ENCODE measurements around the gene TBXAS1. TPM values are rescaled to one million over a fixed set of nuclear protein-coding genes. Genes with fewer than 3 reads are reported as not detected.

Gene TBXAS1
- total RNA-seq, 1 experiment from 2014 or later, result 2.3 TPM

DNA sequence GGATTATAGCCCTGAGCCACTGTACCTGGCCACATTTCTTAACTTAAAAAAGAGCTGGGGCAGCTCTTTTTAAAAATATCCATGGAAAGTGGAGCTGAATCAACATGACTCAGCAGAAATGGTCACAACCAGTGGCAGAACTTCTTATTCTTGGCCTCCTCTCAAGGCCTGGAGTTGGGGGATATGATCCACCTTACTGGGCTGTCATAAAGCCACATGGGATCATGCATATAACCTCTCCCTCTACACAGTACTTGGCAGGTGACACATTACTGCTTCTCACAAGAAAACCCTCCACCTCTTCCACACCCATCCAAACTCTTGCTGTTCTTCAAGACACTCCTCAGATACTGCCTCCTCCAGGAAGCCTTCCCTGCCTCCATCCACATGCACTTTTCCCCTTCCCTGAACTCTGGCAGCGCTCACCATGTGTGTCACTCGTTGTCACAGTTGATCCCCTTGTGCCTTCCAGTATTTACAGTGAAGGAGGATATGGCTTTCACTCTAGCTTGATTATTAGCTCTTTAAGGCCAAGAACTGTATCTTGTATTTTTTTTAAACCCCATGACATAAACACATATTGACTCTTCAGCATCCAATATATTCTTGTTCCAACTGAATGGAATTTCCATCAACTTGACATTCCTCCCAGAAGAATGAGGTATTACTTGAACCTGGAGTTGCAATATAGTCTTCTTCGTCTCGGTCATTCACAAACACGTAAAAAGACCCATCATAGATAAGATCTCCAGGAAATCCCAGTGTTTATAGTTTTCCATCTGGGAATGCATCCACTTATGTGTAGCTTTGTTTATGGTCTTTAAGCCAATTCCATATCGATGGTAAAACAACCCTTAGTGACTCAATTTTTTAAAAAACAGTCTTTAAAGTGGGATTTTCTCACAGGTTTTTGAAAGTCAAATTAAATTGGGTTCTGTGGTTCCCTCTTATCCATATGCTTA is 85.5 kb downstream of the TBXAS1 start:
- Mint-ChIP-seq H3K27ac (no peak overlapping the region), H3K4me3 (no peak overlapping the region), H3K4me1 (no peaks in the 10 kb centered on the region), H3K27me3 (ENCODE audit: low read depth) (no peaks in the 10 kb centered on the region), H3K36me3 (no peaks in the 10 kb centered on the region), H3K9me3 (no peaks in the 10 kb centered on the region)
- ChIA-PET CTCF (interaction anchor here (0.7 to 1.1 kb wide), 2 partner anchors 67 to 88 kb away, joined by 3 read pairs; no protein-coding TSS in a partner anchor), POLR2A (no interaction called here)
- DNase-seq (ENCODE audit: low spot score) (no peak), ATAC-seq (no peak)
- TF ChIP-seq SMAD3 (CRISPR knock-in tag; IDR thresholded peaks at IDR 0.05; ENCODE audit: borderline replicate concordance) (no peak), KAT7 (CRISPR knock-in tag; IDR thresholded peaks at IDR 0.05; ENCODE audit: borderline replicate concordance) (no peak), CREM (CRISPR knock-in tag; IDR thresholded peaks at IDR 0.05) (no peak), ATF1 (CRISPR knock-in tag; IDR thresholded peaks at IDR 0.05) (no peak), NR2C2 (CRISPR knock-in tag; IDR thresholded peaks at IDR 0.05) (no peak), MYBL2 (CRISPR knock-in tag; IDR thresholded peaks at IDR 0.05) (no peak), GRHL2 (CRISPR knock-in tag; IDR thresholded peaks at IDR 0.05; ENCODE audit: insufficient replicate concordance, severe bottlenecking) (no peak), CREB1 (CRISPR knock-in tag; IDR thresholded peaks at IDR 0.05) (no peak), RELA (CRISPR knock-in tag; IDR thresholded peaks at IDR 0.05; ENCODE audit: borderline replicate concordance) (no peak), HMGA2 (CRISPR knock-in tag; IDR thresholded peaks at IDR 0.05) (no peak), FOXJ3 (CRISPR knock-in tag; IDR thresholded peaks at IDR 0.05; ENCODE audit: borderline replicate concordance) (no peak), ZNF121 (CRISPR knock-in tag; IDR thresholded peaks at IDR 0.05) (no peak), JAZF1 (CRISPR knock-in tag; IDR thresholded peaks at IDR 0.05) (no peak)
- TF ChIP-seq, protein P1, sequence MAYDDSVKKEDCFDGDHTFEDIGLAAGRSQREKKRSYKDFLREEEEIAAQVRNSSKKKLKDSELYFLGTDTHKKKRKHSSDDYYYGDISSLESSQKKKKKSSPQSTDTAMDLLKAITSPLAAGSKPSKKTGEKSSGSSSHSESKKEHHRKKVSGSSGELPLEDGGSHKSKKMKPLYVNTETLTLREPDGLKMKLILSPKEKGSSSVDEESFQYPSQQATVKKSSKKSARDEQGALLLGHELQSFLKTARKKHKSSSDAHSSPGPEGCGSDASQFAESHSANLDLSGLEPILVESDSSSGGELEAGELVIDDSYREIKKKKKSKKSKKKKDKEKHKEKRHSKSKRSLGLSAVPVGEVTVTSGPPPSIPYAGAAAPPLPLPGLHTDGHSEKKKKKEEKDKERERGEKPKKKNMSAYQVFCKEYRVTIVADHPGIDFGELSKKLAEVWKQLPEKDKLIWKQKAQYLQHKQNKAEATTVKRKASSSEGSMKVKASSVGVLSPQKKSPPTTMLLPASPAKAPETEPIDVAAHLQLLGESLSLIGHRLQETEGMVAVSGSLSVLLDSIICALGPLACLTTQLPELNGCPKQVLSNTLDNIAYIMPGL (CRISPR knock-in tag; IDR thresholded peaks at IDR 0.05), result no peak
- TF ChIP-seq, protein P2, sequence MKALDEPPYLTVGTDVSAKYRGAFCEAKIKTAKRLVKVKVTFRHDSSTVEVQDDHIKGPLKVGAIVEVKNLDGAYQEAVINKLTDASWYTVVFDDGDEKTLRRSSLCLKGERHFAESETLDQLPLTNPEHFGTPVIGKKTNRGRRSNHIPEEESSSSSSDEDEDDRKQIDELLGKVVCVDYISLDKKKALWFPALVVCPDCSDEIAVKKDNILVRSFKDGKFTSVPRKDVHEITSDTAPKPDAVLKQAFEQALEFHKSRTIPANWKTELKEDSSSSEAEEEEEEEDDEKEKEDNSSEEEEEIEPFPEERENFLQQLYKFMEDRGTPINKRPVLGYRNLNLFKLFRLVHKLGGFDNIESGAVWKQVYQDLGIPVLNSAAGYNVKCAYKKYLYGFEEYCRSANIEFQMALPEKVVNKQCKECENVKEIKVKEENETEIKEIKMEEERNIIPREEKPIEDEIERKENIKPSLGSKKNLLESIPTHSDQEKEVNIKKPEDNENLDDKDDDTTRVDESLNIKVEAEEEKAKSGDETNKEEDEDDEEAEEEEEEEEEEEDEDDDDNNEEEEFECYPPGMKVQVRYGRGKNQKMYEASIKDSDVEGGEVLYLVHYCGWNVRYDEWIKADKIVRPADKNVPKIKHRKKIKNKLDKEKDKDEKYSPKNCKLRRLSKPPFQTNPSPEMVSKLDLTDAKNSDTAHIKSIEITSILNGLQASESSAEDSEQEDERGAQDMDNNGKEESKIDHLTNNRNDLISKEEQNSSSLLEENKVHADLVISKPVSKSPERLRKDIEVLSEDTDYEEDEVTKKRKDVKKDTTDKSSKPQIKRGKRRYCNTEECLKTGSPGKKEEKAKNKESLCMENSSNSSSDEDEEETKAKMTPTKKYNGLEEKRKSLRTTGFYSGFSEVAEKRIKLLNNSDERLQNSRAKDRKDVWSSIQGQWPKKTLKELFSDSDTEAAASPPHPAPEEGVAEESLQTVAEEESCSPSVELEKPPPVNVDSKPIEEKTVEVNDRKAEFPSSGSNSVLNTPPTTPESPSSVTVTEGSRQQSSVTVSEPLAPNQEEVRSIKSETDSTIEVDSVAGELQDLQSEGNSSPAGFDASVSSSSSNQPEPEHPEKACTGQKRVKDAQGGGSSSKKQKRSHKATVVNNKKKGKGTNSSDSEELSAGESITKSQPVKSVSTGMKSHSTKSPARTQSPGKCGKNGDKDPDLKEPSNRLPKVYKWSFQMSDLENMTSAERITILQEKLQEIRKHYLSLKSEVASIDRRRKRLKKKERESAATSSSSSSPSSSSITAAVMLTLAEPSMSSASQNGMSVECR (CRISPR knock-in tag; IDR thresholded peaks at IDR 0.05; ENCODE audit: borderline replicate concordance), result no peak
- TF ChIP-seq, protein P3, sequence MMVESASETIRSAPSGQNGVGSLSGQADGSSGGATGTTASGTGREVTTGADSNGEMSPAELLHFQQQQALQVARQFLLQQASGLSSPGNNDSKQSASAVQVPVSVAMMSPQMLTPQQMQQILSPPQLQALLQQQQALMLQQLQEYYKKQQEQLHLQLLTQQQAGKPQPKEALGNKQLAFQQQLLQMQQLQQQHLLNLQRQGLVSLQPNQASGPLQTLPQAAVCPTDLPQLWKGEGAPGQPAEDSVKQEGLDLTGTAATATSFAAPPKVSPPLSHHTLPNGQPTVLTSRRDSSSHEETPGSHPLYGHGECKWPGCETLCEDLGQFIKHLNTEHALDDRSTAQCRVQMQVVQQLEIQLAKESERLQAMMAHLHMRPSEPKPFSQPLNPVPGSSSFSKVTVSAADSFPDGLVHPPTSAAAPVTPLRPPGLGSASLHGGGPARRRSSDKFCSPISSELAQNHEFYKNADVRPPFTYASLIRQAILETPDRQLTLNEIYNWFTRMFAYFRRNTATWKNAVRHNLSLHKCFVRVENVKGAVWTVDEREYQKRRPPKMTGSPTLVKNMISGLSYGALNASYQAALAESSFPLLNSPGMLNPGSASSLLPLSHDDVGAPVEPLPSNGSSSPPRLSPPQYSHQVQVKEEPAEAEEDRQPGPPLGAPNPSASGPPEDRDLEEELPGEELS (CRISPR knock-in tag; IDR thresholded peaks at IDR 0.05), result no peak
- TF ChIP-seq, protein P4, sequence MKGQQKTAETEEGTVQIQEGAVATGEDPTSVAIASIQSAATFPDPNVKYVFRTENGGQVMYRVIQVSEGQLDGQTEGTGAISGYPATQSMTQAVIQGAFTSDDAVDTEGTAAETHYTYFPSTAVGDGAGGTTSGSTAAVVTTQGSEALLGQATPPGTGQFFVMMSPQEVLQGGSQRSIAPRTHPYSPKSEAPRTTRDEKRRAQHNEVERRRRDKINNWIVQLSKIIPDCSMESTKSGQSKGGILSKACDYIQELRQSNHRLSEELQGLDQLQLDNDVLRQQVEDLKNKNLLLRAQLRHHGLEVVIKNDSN (CRISPR knock-in tag; IDR thresholded peaks at IDR 0.05), result no peak
- TF ChIP-seq, protein P5, sequence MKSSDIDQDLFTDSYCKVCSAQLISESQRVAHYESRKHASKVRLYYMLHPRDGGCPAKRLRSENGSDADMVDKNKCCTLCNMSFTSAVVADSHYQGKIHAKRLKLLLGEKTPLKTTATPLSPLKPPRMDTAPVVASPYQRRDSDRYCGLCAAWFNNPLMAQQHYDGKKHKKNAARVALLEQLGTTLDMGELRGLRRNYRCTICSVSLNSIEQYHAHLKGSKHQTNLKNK (CRISPR knock-in tag; IDR thresholded peaks at IDR 0.05), result no peak

Data from WTC11 (cell line).